ENCODE measurements around the gene ZNF385C.

GRCh38 chr17:42111265-42111636 lies 13.0 kb upstream of the ZNF385C start:
- TF ChIP-seq CTCF (conservative IDR thresholded peaks at IDR 0.05 in 1 of 2, IDR thresholded peaks at IDR 0.05 in 1 of 2; ENCODE audit: extremely low read depth in 1 of 2, insufficient read depth in 1 of 2, low read depth in 1 of 2, low read length in 2 of 2) (no peak), EZH2 (IDR thresholded peaks at IDR 0.05; ENCODE audit: borderline replicate concordance, low read length) (no peak)

All from mammary epithelial cell (primary cell).